BJ (cell line): ENCODE results near the gene CHCHD6. TPM values are rescaled to one million over a fixed set of nuclear protein-coding genes. Genes with fewer than 3 reads are reported as not detected.

Source experiments
- CTCF ChIA-PET: fragments of 350-600 bp; formaldehyde crosslinking; extraction: SDS; loops from one replicate; lab custom pipeline; 2021; ENCODE audit warnings: antibody characterized with exemption, inconsistent platforms; lab: Yijun Ruan, JAX
- POLR2A ChIA-PET: fragments of 300-600 bp; sonication (Branson Sonifier 250); formaldehyde crosslinking; extraction: SDS; loops from one replicate; lab custom pipeline; 2021; ENCODE audit warnings: antibody characterized with exemption; lab: Charles Lee
- DNase-seq: peaks from one replicate; pipeline ENCODE4 v3.0.0-alpha.2; 2011; ENCODE audit warnings: low read depth
- H3K27me3 ChIP-seq: 2 replicates; pipeline ENCODE4 v1.6.0; 2011; ENCODE audit warnings: low read length; ENCODE audit not compliant: control insufficient read depth, insufficient read depth
- H3K36me3 ChIP-seq: 2 replicates; pipeline ENCODE4 v1.5.1; 2011; ENCODE audit warnings: low read length; ENCODE audit not compliant: control insufficient read depth, insufficient read depth
- H3K4me3 ChIP-seq: 2 replicates; pipeline ENCODE4 v1.5.1; 2011; ENCODE audit warnings: low read depth, mild to moderate bottlenecking, control low read depth, low read length
- CTCF ChIP-seq: IDR thresholded peaks from 2 replicates; pipeline ENCODE4 v1.5.1; 2011; ENCODE audit warnings: low read depth, mild to moderate bottlenecking, control low read depth, inconsistent platforms, low read length, moderate library complexity; ENCODE audit not compliant: insufficient read depth
- polyA plus RNA-seq: library from polyadenylated mRNA; depleted of rRNA; stranded (reverse); fragments of >200 nt; gene quantifications from 2 replicates; pipeline ENCODE4 v1.2.3, GENCODE V29; 2011

Gene CHCHD6
- polyA plus RNA-seq, 1 experiment: 23.7 TPM

- POLR2A ChIA-PET: no interaction called here
- Histone ChIP-seq H3K4me3 (no peak overlapping the region), H3K27me3 (no peaks in the 10 kb centered on the region; the same call in 1 of the 2 replicates), H3K36me3 (no peaks in the 10 kb centered on the region)
- no peak for TF ChIP-seq CTCF
- CTCF ChIA-PET: interaction anchor here (1.5 to 2.5 kb wide), 3 partner anchors 8 to 222 kb away, joined by 8 to 19 read pairs (median 9); partner anchors contain the start of gene PLXNA1
- DNase-seq: no peak
Observed at GRCh38 chr3:126973814-126974213, 269.8 kb downstream of the CHCHD6 start.

GRCh38 chr3:126974756-126975155 is 270.7 kb downstream of the CHCHD6 start:
- no peak for DNase-seq
- no peaks in the 10 kb centered on the region; the same call in 1 of the 2 replicates for H3K27me3 ChIP-seq
- no peak for TF ChIP-seq CTCF
- ChIA-PET POLR2A (no interaction called here), CTCF (no interaction called here)
- H3K4me3 ChIP-seq: no peak overlapping the region
- no peaks in the 10 kb centered on the region for H3K36me3 ChIP-seq

GRCh38 chr3:126976906-126977305 is 272.9 kb downstream of the CHCHD6 start:
- ChIA-PET CTCF (no interaction called here), POLR2A (no interaction called here)
- no peaks in the 10 kb centered on the region for H3K36me3 ChIP-seq
- no peak for TF ChIP-seq CTCF
- no peak for DNase-seq
- H3K27me3 ChIP-seq: no peaks in the 10 kb centered on the region; the same call in 1 of the 2 replicates
- no peak overlapping the region for H3K4me3 ChIP-seq

GRCh38 chr3:126977821-126978220 is 273.8 kb downstream of the CHCHD6 start:
- no peak overlapping the region for H3K4me3 ChIP-seq
- H3K36me3 ChIP-seq: no peaks in the 10 kb centered on the region
- ChIA-PET CTCF (interaction anchor here (0.5 kb wide), 1 partner anchor 215 kb away, joined by 3 read pairs; no protein-coding TSS in a partner anchor), POLR2A (no interaction called here)
- DNase-seq: no peak
- TF ChIP-seq CTCF: no peak
- no peaks in the 10 kb centered on the region; the same call in 1 of the 2 replicates for H3K27me3 ChIP-seq

- POLR2A ChIA-PET: no interaction called here
- Histone ChIP-seq H3K36me3 (no peaks in the 10 kb centered on the region), H3K4me3 (no peak overlapping the region), H3K27me3 (no peaks in the 10 kb centered on the region; the same call in 1 of the 2 replicates)
- no peak for TF ChIP-seq CTCF
- CTCF ChIA-PET: interaction anchor here (0.9 to 7.2 kb wide), 3 partner anchors 51 to 297 kb away, joined by 3 to 81 read pairs (median 3); no protein-coding TSS in a partner anchor
- DNase-seq: no peak
Observed at GRCh38 chr3:126978291-126978690, 274.3 kb downstream of the CHCHD6 start.
